DND-41 (cell line): Measurements from ENCODE around the gene BCL2A1.

Experiments used
- CTCF ChIP-seq: IDR thresholded peaks from 2 replicates; pipeline ENCODE4 v1.5.1; 2012; ENCODE audit warnings: borderline replicate concordance, low read length, moderate library complexity, mild to moderate bottlenecking; ENCODE audit not compliant: poor library complexity, severe bottlenecking; ENCODE audit errors: extremely low read depth
- EZH2 ChIP-seq: IDR thresholded peaks from 3 replicates; pipeline ENCODE4 v1.6.1; 2012; ENCODE audit warnings: borderline replicate concordance, low read depth, mild to moderate bottlenecking, moderate library complexity, low read length, inconsistent platforms; ENCODE audit not compliant: severe bottlenecking

DNA sequence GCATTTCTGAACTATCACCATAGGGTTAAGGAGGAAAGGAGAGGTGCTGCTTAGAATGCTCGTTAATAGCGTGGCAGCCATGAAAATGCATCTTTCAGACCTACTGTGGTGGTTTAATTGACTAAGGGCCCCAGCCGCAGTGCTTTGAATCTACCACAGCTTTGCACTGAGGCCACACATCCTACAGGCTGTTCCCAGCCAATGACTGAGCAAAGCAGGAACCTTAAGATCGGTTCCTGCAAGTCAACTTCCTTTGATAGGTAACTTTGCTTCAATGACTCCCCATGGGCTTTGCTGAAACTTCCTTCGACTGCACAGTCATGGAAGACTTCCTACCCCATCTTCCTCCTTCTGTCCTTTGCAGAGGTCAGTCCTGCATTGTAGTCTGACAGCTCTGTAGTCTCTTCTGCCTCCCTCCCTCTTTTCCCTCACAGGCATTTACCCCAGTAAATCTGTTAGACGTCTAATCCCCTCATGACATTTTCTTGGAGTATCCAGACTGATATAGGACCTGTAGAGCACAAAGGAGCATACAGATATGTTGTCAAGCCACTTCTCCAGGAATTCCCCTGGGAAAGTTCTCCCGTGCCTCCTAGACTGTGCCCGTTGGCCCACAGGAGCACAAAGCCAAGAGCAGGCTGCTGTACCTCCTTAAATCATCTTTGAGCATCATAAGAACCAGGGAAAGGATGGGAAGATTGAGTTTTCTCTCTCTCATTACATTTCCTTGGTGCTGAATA, 2.6 kb upstream of the BCL2A1 start:
- TF ChIP-seq CTCF = no peak
- TF ChIP-seq EZH2 = no peak
